HuH-7 (cell line): ENCODE data around the gene PNPLA7.

Experiments
- DNase-seq: peaks from one replicate; pipeline ENCODE4 v3.0.0; 2011; ENCODE audit warnings: low spot score

Gene PNPLA7

DNA sequence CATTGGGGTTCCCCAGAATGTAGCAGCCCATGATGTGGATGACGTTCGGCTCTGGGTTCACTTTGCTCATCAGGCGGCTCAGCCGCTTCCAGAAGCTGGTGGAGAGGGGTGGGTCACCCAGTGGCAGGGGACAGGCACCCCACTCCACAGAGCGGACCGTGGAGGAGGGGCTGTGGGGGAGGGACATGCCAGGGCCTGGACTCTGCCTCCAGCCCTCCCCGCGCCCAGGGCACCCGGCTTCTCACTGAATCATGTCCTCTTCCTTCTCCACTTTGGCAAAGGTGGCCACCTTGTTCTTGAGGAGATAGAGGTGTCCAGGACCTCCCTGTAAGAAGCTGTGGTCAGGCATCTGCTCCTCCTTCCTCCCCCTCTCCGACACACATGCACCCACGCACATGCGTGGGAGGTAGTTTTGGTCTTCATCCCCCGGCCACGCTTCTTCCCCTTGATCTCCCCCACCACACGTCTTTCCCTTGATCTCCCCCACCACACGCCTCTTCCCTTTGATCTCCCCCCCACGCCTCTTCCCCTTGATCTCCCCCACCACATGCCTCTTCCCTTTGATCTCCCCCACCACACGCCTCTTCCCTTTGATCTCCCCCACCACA, 100.2 kb downstream of the PNPLA7 start:
- DNase-seq, result no peak

DNA sequence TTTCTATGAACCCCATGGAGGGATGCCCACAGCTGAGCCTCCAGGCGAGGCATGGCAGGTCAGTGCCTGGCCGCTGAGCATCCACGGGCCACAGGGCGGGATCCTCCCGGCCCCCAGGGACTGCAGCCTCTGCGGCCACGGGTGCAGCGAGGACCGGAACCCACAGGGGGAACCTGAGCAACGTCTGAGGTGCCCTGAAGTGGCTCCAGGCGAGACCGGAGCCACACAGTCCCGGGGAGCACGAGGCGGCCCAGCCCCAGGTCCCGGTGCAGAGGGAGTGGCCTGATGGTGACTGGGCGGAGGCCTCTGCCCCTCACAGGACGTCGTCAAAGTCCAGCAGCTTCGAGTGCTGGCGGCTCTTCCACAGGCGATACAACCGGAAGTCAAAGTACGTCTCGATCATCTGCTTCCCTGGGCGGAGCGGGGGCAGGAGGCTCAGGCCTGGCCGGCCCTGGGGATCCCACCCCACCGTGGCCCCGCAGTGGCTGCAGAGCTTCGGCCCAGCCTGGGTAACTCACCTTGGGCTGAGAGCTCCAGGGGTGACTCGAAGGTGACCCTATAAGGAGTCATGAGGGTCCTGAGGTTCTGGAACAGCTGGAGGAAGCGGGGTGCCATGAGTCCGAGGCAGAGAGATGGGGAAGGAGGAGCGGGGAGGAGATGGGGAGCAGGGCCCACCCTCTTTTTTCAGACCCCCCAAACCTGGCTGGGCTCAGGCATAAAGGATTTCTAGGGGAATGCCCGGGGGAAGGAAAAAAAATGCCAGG, 100.9 kb downstream of the PNPLA7 start:
- no peak for DNase-seq

DNA sequence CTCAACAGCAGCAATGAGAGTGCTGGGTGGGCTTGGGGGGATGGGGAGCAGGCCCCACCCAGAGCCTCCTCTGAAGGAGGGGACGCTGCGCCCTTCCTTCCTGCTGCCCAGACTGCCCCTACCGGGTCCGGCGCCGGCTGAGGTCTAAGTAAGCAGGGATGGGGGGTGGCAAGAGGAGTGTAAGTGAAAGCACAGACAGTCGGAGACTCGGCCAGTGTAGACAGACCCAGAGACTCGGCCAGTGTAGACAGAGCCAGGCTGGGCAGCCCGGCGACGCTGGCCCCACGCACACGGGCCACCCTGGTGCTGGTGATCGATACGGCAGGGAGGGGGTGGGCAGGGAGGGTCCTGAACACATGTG, 101.6 kb downstream of the PNPLA7 start:
- DNase-seq, result no peak

DNA sequence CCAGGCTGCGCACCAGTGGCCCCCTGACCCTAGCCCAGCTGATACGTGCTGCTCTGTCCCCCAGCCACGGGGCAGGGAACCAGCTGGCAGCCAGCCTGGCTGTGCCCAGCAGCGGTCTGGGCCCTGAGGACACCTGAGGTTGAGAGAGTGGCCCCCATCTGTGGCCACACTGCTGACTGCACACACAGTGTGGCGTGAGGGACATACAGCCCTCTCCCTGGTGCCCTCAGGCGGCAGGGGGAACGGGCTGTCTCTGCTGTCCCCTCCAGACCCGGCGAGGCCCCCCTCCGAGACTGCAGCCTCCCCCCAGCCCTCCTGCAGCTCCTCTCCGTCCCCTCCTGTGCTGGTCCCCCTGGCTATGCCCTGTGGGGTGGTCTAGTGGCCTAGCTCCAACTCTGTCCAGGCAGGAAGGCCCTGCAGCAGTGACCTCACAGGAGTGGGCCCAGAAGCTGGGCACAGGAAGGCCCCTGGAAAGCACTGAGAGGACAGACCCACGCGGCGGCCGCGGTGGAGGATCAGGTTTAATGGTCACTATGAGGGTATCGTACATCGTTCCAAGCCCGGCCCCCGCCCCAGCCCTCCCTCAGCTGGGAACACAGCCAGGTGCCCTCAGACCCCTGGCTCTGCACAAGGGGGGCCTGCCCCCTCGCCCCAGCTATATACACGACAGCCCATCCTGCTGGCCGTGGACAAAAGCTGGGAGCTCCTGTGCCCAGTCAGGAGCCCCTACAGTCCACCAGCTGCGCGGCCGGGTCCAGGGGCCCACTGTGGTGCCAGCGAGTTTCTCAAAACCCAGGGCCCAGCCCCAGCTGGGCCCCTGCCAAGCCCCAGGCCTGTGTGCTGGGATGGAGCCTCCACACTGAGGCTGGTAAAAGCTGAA, 102.2 kb downstream of the PNPLA7 start:
- no peak for DNase-seq

DNA sequence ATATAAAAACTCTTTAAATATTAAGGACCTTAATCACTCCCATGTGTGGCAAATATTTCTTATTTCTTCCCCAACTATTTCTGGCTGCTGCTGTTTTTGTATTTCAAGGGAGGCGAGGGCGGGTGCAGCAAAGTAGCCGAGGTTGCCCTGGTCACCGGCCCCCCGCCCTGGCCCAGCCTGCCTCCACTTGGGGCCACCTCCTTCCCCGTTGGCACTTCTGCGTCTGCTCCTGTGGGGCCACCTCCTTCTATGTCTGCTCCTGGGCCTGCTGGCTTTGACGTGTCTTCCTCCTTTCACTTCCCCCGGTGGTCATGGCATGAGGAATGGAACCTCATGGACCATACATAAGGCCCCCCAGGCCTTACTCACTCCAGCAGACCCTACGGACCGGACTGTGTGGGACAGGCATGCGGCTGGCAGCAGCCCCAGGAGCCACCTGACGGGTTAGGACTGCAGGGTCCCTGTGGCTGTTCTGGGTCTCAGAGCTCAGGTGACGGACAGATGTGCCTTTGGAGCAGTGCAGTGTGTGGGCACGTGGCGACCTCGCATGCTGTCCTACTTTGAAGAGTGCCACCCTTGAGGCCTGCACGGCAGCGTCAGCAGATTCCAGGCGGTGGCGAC, 103.2 kb downstream of the PNPLA7 start:
- no peak for DNase-seq

DNA sequence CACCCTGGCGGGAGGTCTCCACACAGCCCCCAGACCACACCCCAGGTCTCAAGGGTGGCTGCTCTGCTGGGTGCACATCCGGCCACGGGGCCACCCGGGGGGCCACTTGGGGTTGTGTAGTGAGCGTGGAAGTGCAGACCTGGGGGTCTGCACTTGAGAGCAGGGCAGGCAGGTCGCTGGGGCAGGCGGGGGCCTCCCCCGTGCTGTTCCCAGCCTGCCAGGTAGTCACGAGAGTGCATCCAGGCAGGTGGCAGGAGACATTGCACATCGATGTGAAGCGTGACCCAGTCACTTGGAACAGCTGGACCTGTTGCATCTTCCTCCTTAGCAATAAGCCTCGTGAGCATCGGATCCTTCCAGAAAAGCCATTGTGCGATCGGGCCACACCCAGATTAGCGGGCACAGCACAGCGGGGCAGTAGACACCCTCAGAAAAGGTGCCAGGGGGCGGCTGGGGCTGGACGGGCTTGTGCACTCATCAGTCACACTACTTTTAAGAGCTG, 104.2 kb downstream of the PNPLA7 start:
- no peak for DNase-seq

DNA sequence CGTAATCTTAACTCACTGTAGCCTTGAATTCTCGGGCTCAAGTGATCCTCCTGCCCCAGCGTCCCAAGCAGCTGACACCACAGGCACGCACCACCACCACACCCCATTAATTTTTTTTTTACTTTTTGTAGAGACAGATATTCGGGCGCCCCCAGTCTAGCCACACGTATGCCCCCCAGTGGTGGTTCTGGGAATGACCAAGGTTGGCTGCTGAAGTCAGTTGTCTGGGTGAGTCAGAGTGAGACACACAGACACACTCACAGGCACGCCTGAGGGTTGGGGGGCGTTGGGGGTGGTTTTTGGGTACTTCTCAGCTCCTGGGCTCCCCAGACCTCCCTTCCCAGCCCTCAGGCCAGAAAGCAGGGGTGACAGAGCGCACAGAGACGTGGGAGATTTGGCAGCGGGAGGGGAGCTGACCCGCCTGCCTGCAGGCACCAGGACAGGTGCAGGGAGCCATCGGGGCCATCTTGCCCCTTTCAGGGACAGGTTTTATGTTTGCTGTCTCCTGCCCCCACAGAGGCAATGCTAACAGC, 104.9 kb downstream of the PNPLA7 start:
- peak; percentile 84 for DNase-seq

DNA sequence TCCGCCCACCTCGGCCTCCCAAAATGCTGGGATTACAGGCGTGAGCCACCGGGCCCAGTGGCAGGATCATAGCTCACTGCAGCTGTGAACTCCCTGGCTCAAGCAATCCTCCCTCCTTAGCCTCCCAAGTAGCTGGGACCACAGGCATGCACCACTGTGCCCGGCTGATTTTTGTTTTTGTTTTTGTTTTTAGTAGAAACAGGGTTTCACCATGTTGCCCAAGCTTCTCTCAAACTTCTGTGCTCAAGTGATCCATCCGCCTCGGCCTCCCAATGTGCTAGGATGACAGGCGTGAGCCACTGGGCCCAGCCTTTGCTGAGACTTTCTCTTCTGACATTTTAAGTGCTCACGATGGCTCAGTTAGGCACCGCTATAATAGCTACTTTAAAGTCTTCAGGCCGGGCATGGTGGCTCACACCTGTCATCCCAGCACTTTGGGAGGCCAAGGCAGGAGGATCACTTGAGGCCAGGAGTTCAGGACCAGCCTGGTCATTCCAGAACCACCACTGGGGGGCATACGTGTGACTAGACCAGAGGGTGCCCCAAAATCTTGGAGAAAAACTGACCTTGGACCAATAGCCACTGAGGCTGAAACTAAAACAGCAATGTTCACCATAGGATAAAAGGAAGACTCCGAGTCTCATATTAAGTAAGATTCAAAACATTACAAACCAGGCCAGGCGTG, 106.0 kb downstream of the PNPLA7 start:
- no peak for DNase-seq

DNA sequence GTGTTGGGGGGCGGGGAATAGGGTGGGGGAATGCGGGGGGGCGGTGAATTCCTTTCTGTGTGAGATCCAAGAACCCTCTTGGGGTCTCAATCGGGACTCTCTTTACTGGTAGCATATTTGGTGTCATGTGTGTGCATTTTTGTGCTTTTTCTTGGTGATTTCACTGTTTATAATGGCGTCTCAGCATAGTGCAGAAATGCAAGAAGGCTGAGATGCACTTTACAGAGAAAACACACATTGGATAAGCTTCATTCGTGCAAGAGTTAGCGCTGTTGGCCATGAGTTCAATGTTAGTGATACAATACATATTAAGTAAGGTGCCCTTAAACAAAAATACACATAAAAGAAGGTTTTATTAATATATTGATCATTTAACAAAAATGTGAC, 108.3 kb downstream of the PNPLA7 start:
- no peak for DNase-seq

DNA sequence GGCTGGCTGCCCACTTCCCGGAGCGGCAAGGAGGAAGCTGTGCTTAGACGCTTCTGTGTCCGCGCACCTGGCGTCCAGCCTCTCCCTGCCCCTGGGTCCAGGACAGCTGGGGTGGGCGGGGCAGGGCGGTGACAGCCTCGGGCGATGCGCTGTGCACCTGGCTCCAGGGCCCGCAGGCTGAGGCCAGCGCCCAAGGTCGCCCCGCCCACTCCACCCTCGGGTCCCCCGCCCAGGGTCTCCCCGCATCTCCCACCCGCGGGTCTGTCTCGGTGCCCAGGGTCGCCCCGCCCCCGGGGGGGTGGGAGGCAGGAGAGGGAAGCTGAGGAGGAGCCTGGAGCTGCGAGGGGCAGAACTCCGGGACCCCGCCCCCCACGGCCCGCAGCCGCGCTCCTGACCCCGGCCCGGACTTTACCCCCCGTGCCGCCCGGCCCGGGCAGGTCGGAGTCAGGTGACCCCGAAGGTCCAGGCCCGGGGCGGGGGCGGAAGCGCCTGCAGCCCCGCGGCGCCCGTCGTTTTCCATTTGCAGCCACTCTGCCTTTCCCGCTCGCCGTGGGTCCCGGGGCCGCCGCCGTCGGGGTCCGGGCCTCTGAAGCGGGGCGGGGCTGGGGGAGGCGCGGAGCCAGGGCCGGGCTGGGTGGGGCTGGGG, 108.8 kb downstream of the PNPLA7 start, which contains the start of gene ENTPD8:
TSS of gene ENTPD8 (minus strand) at position 69 of the 646 bp plus-strand sequence. CDS start 3,072 bp downstream, outside the sequence.
- peak; percentile 98 for DNase-seq

DNA sequence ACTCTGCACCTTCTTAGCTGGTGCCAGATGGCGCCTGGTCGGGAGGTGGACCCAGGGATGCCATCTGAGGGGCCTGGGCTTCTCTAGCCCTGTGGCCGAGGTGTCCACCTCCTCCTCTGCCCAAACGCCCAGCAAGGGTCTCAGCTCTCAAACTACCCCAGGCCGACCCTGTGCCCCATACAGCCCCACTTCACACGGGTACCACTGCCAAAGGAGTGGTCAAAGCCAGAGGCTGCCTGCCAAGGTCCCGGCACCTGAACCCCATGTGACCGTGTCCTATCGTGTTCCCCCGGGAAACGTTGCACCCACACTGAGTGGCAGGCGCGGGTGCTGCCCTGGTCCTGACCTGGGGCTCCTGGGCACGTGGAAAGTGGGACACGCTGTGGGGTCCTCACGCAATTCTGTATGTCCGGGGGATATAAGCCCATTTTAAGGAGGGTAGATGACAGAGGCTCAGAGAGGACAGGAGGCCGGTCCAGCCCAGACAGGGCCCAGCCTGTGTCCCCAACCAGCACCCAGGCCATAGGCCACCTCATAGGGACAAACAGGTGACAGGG, 111.0 kb downstream of the PNPLA7 start:
- no peak for DNase-seq

DNA sequence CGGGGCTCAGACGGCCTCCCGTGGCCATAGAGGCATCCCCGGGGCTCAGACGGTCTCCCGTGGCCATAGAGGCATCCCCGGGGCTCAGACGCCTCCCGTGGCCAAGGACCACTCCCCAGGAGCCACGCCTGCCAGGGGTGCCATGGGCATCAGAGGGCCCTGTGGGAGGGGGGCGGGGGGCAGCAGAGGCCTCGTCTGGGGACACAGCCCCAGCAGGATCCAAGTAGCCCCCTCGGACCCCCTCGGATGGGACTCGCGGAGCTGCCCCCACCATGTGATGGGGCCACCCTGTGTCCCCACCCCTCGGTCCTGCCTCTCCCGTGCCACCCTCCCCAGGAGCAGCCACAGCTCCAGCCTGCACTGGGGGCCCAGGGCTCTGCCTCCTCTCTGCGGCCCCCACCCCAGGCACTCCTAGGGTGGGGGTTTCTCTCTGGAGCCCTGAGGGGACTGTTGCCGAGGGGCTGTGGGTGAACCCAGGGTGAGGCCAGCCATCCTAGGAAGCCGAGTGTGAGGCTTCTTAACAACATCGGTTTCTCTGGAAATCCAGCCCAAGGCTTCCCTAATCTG, 111.5 kb downstream of the PNPLA7 start:
- DNase-seq, result no peak

DNA sequence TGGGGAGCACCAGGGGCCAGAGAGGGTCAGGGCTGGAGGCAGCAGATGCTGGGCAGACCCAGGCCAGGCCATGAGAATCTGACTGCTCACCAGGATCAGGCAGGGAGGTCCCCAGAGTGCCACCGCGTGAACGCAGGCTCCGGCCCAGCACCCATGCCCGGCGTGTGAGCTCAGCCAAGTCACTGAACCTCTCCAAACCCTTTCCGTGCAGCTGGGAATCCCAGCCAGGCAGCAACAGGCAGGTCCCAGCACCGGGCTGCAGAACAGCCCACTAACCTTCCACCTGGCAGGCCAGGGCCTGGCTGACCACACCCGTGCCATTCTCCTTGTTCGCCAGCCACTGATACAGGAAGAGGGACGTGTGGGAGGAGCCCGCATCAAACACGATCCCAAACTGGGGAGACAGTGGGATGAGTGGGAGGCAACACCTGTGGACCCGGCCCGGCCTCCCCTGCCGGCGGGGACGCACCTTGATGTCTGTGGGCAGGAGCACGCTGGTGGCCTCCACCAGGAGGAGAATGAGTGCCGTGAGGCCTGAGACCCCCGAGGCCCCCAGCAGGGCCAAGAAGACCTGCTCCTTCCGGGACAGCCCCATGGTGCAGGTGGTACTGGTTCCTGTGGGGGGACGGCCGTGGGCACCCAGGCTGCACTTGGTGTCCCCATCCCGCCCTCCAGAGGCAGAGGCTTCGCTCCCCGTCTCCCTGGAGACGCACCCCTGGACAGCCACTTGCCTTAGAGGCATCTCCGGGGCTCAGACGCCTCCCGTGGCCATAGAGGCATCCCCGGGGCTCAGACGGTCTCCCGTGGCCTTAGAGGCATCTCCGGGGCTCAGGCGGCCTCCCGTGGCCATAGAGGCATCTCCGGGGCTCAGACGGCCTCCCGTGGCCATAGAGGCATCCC, 112.3 kb downstream of the PNPLA7 start:
- DNase-seq, result no peak

DNA sequence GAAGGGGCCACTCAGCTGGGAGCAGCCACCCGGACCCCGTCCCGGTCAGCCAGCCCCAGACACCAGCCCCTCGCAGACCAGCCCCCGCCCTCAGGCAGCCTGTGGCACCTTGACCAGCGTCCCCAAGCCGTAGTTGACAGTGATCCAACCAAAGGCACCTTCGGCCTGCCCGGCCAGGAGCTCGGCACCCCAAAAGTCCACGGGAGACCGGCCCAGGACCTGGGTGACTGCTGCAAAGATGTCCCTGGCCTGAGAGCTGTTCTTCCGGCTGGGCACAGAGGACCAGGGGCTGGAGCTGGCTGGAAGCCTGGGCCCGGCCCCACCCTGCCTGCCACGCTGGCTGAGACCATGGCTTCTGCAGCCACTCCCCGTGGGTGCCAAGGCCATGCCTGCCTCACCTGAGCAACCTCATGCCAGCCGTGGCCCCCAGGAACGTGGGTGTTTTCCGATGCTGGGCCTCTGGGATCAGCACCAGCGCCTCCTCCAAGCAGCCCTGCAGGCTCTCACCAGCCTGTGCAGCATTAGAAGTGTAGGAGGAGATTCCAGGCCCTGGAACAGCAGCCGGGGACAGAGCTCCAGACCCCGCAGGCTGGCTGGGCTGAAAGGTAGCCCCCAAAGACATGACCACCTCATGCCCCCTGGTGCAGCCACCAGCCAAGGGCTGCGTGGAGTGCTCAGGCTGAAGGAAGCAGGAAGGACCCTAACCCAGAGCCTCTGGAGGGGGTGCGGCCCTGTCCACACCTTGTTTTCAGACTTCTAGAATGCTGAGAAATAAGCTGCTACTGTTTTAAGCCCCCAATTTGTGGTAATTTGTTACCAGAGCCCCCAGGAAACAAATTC, 113.2 kb downstream of the PNPLA7 start:
- DNase-seq, result no peak

DNA sequence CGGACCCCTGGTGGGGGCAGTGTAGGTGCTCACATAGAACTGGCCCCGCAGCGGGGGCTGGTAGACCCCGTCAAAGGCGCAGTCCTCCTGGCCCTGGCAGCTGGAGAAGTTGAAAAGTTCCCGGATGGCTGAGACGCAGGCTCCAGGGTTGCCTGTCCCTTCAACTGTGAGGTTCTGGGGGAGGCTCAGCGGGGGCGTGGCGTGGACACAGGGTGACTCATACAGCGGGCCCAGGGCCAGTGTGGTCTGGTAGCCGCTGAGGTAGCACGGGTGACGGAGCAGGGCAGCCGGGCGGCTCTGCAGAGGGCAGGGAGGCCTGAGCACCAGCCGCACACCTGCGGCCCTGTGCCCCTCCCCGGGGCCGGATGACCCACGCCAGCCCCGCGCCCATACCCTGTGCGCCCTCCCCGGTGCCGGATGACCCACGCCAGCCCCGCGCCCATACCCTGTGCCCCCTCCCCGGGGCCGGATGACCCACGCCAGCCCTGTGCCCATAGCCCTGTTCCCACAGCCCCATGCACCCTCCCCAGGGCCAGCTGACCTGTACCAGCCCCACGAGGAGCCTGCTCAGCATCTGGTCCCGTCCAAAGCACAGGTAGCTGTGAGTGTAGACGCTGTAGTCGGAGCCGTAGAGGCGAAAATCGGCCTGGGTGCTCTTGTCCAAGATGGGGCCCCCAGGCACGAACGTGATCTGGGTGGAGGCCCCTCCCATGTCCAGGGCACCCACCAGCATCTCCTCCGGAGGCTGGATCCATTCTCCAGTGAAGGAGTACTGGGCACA, 114.0 kb downstream of the PNPLA7 start:
- no peak for DNase-seq

DNA sequence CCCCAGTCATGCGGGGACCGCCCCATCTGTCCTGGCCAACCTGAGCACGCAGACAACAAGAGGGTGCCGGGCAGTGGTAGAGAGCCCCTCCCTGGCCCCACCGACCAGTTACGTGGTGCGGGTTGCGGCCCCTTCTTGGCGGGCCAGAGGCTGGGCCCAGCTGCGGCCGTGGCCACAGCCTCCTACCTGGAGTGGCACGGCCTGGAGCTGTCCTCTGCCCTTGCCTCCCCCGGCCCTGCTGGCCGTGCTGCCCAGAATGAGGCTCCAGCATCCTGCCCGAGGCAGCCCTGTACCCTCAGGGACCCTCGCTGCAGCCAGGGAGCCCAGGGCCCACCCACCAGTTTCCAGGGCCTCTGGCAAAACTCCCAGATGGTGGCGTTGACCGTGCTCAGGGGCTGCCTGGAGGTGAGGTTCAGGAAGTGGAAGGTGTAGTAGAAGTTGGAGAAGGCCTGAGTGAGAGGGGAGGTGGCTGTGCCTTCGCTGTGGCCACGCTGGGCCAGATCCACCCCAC, 114.8 kb downstream of the PNPLA7 start:
- DNase-seq, result no peak
